Esophagus muscularis mucosa (tissue), 4 donors: Measurements from ENCODE around the gene AP1S3. TPM values are rescaled to one million over a fixed set of nuclear protein-coding genes. Genes with fewer than 3 reads are reported as not detected.
"Not testable (repeated sequence)": the region's sequence is repeated elsewhere in the genome, so short reads cannot be mapped to it uniquely, and the experiment has no call there.

Experiments used
- DNase-seq: peaks from one replicate; pipeline ENCODE4 v3.0.0-alpha.2; 2017; ENCODE audit errors: extremely low spot score
- H3K27ac ChIP-seq, 4 donors: fragments of 200-600 bp; sonication (generic); replicated peaks in 1 of 4; 1 replicate in 3 of 4; 2 replicates in 1 of 4; pipeline ENCODE4 v1.5.1; 2016 to 2019; ENCODE audit warnings: mild to moderate bottlenecking in 1 of 4
- H3K27me3 ChIP-seq, 4 donors: fragments of 200-600 bp; sonication (generic); one replicate each; pipeline versions ENCODE4 v1.5.1 to v1.6.0; 2016 to 2019
- H3K36me3 ChIP-seq, 4 donors: fragments of 200-600 bp; sonication (generic); one replicate each; pipeline ENCODE4 v1.5.1; 2016 to 2019
- H3K4me1 ChIP-seq, 4 donors: fragments of 200-600 bp; sonication (generic); one replicate each; pipeline ENCODE4 v1.5.1; 2016 to 2019
- H3K4me3 ChIP-seq, 4 donors: fragments of 200-600 bp; sonication (generic); 1 replicate in 2 of 4; 2 replicates in 2 of 4; pipeline ENCODE4 v1.5.1; 2016 to 2019; ENCODE audit warnings: mild to moderate bottlenecking in 4 of 4, moderate library complexity in 1 of 4
- H3K9me3 ChIP-seq, 4 donors: fragments of 200-600 bp; sonication (generic); 1 replicate in 3 of 4; 2 replicates in 1 of 4; pipeline ENCODE4 v1.5.1; 2016 to 2019
- EP300 ChIP-seq: sonication (generic); formaldehyde crosslinking; IDR thresholded peaks from one replicate; pipeline ENCODE4 v1.6.1; 2017; ENCODE audit warnings: antibody characterized with exemption
- POLR2A ChIP-seq: fragments of 450-650 bp; IDR thresholded peaks from one replicate; pipeline ENCODE4 v1.6.1; 2017; ENCODE audit warnings: antibody characterized with exemption, moderate library complexity, mild to moderate bottlenecking, low read depth
- POLR2AphosphoS5 ChIP-seq, 2 donors: sonication (generic); formaldehyde crosslinking; IDR thresholded peaks; one replicate each; pipeline ENCODE4 v1.6.1; 2017; ENCODE audit warnings: antibody characterized with exemption in 2 of 2
- WGBS: methylation state at CpG from one replicate; pipeline ENCODE4 v1.1.5; 2018; 5-methylcytosine and 5-hydroxymethylcytosine counted together
- intact Hi-C: fragments of 100-400 bp; cut with DNase I; formaldehyde crosslinking; loops from one replicate; pipeline ENCODE4 v1.15.1; 2023
- total RNA-seq, 4 donors: library from RNA; depleted of rRNA; stranded (reverse); fragments of >200 nt; gene quantifications; one replicate each; pipeline versions ENCODE4 v1.1.0 to v1.2.1, GENCODE V29; 2016
- TF ChIP-seq, protein P1 (sequence below), 3 experiments: fragments of 200-600 bp in 2 of 3; fragments of 450-650 bp in 1 of 3; sonication (generic) in 2 of 3; IDR thresholded peaks; one replicate each; pipeline ENCODE4 v1.5.1; 2017 to 2019; ENCODE audit warnings: antibody characterized with exemption in 3 of 3, mild to moderate bottlenecking in 2 of 3, moderate library complexity in 1 of 3

The AP1S3 gene
- total RNA-seq, 4 donors from 2014 or later = 0.40 to 2.7 (median 0.85) TPM

DNA sequence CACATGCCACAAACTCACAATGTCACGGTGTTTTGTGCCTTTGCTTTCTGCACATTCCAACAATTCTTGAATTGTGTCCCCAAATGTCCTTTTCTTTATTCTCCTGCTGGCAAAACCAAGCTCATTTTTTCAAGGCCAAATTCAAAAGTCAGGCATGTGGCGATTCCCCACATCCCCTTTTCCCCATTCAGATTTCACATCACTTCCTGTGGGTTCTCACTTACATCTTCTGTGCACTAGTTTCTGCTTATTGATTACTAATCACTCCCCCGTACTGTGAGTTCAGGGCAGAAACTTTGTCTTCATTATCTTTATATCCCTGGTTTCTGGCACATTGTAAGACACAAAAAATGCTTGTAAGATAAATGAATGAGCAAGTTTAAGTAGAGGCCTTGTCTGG lies 69.2 kb downstream of the AP1S3 start:
- WGBS = 55% methylated on average over 3 of the region's 3 CpGs
- TF ChIP-seq, protein P1, sequence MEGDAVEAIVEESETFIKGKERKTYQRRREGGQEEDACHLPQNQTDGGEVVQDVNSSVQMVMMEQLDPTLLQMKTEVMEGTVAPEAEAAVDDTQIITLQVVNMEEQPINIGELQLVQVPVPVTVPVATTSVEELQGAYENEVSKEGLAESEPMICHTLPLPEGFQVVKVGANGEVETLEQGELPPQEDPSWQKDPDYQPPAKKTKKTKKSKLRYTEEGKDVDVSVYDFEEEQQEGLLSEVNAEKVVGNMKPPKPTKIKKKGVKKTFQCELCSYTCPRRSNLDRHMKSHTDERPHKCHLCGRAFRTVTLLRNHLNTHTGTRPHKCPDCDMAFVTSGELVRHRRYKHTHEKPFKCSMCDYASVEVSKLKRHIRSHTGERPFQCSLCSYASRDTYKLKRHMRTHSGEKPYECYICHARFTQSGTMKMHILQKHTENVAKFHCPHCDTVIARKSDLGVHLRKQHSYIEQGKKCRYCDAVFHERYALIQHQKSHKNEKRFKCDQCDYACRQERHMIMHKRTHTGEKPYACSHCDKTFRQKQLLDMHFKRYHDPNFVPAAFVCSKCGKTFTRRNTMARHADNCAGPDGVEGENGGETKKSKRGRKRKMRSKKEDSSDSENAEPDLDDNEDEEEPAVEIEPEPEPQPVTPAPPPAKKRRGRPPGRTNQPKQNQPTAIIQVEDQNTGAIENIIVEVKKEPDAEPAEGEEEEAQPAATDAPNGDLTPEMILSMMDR (IDR thresholded peaks at IDR 0.05) = no peak
- TF ChIP-seq POLR2AphosphoS5 (IDR thresholded peaks at IDR 0.05) (no peak), POLR2A (no peak), EP300 (no peak)
- H3K36me3 ChIP-seq = no peaks in the 10 kb centered on the region
- no peak for DNase-seq
- no peaks in the 10 kb centered on the region for H3K27me3 ChIP-seq
- no peak overlapping the region for H3K4me3 ChIP-seq
- intact Hi-C loops = no loop called here
- no peaks in the 10 kb centered on the region for H3K9me3 ChIP-seq
- no peak overlapping the region for H3K27ac ChIP-seq
- H3K4me1 ChIP-seq = no peaks in the 10 kb centered on the region

DNA sequence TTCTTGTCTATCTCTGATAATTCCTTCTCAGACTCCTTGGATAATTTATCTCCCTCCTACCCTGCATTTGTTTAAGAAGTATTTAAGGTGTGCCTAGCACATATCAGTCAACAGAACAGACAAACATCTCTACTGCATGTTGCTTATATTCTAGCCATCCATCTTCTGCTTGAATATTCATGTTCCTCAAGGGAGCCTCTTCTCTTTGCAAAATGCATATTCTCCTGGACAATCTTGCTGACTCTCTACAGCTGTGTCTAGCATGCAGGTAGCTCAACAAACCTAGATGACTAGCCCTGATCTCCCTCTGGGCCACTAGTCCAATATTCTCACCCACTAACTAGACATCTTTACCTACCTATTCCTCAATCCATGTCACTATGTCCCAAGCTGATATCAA lies 70.0 kb downstream of the AP1S3 start:
- TF ChIP-seq EP300 = no peak
- TF ChIP-seq, protein P1 (IDR thresholded peaks at IDR 0.05) = no peak
- intact Hi-C loops = no loop called here
- Histone ChIP-seq H3K9me3 (no peaks in the 10 kb centered on the region), H3K27ac (no peak overlapping the region), H3K4me3 (no peak overlapping the region), H3K4me1 (no peaks in the 10 kb centered on the region), H3K27me3 (no peaks in the 10 kb centered on the region), H3K36me3 (no peaks in the 10 kb centered on the region)
- DNase-seq = no peak

DNA sequence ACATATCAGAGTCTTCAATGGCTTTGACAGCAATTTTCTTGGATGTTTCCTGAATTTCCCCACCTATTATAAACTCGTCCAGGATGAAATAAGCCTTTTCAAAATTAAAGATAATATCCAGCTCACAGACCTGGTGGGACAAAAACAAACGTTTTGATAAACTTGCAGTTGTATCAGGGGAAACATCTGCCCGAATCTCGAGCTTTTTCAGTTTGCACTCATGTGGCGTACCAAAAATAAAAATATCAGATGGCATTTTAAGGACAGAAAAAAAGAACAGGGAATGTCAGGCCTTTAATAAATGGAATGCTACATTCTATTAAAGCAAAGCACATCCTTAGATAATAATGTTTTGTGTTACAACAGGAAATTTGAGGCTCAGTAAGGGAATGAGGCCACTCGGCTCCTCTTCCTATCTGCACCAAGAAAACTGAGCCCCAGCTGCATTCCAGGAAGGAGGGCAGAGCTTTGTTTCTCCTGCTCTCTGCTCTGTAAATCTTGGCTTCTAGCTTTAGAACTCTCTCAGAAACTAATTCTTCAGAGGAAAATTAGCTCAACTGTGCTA lies 72.1 kb downstream of the AP1S3 start:
- DNase-seq = no peak
- no peaks in the 10 kb centered on the region for H3K4me1 ChIP-seq
- H3K36me3 ChIP-seq = no peaks in the 10 kb centered on the region
- intact Hi-C loops = no loop called here
- no peaks in the 10 kb centered on the region for H3K27me3 ChIP-seq
- TF ChIP-seq, protein P1 (IDR thresholded peaks at IDR 0.05) = no peak
- TF ChIP-seq EP300 (no peak), POLR2AphosphoS5 (IDR thresholded peaks at IDR 0.05) (no peak), POLR2A (no peak)
- H3K27ac ChIP-seq = no peak overlapping the region
- no peak overlapping the region for H3K4me3 ChIP-seq
- H3K9me3 ChIP-seq = no peaks in the 10 kb centered on the region
- WGBS = 65% methylated on average over 6 of the region's 6 CpGs

DNA sequence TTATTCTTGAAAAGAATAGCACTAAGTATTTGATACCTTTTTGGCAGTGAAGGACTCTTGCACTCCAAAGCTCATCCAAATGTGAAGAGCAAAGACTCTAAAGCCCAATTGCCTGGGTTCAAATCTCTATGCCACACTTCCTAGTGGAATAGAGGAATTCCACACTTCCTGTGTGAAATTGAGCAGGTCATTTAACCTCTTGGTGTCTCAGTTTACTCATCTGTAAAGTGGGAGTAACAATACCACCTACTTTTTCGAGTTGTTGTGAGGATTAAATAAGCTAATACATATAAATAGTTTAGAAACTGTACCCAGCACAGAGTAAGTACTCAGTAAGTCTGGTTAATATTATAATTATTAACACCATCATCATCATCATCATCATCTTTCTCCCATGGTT lies 72.6 kb downstream of the AP1S3 start:
- H3K27me3 ChIP-seq = no peaks in the 10 kb centered on the region
- H3K36me3 ChIP-seq = no peaks in the 10 kb centered on the region
- WGBS = 94% methylated on average over 1 of the region's 1 CpG
- H3K27ac ChIP-seq = no peak overlapping the region
- H3K9me3 ChIP-seq = no peaks in the 10 kb centered on the region
- intact Hi-C loops = no loop called here
- no peaks in the 10 kb centered on the region for H3K4me1 ChIP-seq
- no peak overlapping the region for H3K4me3 ChIP-seq
- no peak for TF ChIP-seq POLR2A
- TF ChIP-seq, protein P1 (IDR thresholded peaks at IDR 0.05) = no peak
- no peak for TF ChIP-seq EP300
- TF ChIP-seq POLR2AphosphoS5 (IDR thresholded peaks at IDR 0.05) = no peak
- DNase-seq = no peak

DNA sequence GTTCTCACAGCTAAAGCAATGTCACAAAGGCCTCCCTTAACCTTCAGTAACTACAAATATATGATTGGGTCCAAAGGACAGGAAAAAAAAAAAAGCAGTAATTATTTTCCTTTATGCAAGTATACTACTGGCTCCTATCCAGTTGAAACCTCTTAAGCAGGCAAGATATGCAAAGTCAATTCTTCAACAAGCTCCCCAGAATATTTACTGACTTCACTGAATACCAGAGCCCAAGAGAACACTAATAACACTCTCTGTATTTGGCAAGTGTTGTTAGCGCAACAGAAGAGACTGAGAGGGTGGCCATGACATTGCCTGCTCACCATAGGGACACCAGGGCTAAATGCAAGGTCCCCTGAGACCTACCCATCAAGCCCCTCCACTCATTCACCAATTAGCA lies 74.5 kb downstream of the AP1S3 start:
- Histone ChIP-seq H3K4me1 (peaks cover 0 to 2% (median 0%) of the 10 kb centered on the region in 4 donors), H3K9me3 (no peaks in the 10 kb centered on the region), H3K36me3 (no peaks in the 10 kb centered on the region), H3K4me3 (no peak overlapping the region), H3K27ac (no peak overlapping the region), H3K27me3 (no peaks in the 10 kb centered on the region)
- no peak for TF ChIP-seq EP300
- TF ChIP-seq POLR2A = no peak
- no peak for TF ChIP-seq POLR2AphosphoS5 (IDR thresholded peaks at IDR 0.05)
- TF ChIP-seq, protein P1 (IDR thresholded peaks at IDR 0.05) = no peak
- intact Hi-C loops = no loop called here
- DNase-seq = no peak
- WGBS = 75% methylated on average over 1 of the region's 1 CpG

DNA sequence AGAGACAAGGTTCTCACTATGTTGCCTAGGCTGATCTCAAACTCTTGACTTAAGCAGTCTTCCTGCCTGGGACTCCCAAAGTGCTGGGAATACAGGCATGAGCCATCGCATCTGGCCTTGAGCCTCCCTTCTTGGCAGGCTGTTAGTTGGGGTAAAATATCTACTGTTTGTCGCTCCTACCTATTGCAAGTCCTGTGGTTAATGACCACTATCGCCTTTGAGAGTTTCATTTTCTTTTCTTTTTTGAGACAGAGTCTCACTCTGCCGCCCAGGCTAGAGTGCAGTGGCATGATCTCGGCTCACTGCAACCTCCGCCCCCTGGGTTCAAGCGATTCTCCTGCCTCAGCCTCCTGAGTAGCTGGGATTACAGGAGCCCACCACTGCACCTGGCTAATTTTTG lies 75.6 kb downstream of the AP1S3 start:
- WGBS = over 99% methylated on average over 7 of the region's 7 CpGs
- H3K27ac ChIP-seq, H3K36me3 ChIP-seq, H3K9me3 ChIP-seq, intact Hi-C loops, H3K4me3 ChIP-seq, H3K27me3 ChIP-seq, DNase-seq, H3K4me1 ChIP-seq: not testable (repeated sequence)
